NCI-H2196 (cell line): Measurements from ENCODE around the gene MEF2D.

Experiments
- DNase-seq: peaks from one replicate; lab custom pipeline; 2025; ENCODE audit not compliant: unreplicated experiment; lab: John Stamatoyannopoulos, UW

The MEF2D gene

GRCh38 chr1:156448134-156448967 lies 52.2 kb downstream of the MEF2D start:
- DNase-seq, result no peak

- peak; percentile 88 for DNase-seq
These were observed 54.7 kb downstream of the MEF2D start for GRCh38 chr1:156445789-156446263.

DNA sequence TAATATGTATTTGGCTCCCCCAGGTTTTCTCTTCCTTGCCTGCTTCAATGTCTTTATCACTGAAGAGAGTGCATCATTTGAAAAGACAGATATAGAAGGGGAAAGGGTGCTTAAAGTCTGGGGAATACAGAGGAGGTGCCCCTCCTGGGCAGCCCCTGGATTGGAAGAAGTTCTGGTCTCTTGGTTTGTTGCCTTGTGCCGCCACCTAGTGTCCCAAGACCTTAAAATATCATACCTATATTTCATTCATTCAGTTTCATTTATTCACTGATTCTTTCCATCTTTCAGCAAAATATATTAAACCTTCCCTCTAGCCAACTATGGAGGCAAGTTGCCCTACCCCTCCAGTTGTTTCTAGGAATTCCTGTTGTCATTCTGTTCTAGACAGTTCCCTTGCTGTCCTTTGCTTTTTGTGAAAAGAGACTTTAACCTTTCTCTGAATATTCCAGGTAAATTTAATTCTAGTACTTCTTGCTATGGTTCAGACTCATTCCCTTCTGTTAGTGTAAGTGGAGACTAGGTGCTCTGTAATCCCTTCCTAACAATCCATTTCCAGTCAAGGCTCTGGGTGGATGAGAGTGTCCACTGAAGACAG lies 56.1 kb downstream of the MEF2D start:
- peak; percentile 9 for DNase-seq

GRCh38 chr1:156443286-156443685 lies 57.3 kb downstream of the MEF2D start:
- no peak for DNase-seq

DNA sequence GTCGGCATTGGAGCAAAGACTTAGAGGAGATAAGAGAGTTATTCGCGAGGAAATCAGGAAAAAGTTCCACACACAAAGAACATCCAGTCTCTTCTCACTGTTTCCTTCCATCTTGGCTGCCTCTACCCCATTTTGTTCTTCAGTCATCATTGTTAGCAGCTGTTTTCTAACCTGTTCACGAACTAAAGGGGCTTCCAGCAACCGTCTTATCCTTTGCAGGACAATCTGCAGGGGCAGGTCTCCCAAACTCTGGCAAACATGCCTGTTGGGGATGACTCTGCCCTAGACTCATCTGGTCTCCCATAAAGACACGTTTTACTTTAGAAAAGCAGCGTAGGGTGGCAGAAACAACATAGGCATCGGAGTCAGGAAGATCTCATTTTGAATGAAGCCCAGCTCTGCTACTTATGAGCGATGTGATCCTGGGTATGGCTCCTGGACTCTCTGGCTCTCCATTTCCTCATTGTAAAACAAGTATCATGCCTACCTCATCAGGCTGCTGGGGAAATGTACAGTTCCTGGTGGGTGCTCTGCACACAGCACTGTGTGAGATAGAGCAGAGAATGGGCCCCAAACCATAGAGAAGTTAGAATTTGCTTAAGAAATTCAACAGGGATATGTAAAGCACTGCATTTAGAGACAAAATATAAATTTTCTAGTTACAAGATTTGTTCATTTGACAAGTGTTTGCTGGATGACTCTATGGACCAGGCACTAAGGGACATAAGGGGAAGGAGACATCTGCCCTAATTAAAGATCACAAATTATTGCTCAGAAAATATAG lies 59.7 kb downstream of the MEF2D start:
- no peak for DNase-seq

DNA sequence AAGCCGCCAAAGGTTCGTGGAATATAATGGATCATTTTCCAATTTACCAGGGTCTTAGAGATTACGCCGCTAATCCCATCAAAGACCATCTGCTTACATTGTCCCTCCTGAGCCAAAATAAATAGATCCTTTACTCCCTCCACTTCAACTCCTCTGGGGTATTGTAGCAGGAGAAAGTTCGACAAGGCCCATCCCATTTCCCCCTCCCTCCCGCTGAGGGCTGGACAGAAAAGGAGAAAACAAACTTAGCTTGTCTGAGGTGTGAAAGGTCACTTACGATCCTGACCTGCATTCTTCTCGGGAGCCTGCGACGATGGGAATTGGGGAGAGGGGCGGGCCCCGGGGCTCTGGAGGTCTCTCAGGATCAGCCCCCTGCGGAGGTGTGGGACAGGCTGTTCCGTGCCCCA lies 60.8 kb downstream of the MEF2D start:
- no peak for DNase-seq

- no peak for DNase-seq
These were observed 61.4 kb downstream of the MEF2D start for GRCh38 chr1:156439036-156439776.

DNA sequence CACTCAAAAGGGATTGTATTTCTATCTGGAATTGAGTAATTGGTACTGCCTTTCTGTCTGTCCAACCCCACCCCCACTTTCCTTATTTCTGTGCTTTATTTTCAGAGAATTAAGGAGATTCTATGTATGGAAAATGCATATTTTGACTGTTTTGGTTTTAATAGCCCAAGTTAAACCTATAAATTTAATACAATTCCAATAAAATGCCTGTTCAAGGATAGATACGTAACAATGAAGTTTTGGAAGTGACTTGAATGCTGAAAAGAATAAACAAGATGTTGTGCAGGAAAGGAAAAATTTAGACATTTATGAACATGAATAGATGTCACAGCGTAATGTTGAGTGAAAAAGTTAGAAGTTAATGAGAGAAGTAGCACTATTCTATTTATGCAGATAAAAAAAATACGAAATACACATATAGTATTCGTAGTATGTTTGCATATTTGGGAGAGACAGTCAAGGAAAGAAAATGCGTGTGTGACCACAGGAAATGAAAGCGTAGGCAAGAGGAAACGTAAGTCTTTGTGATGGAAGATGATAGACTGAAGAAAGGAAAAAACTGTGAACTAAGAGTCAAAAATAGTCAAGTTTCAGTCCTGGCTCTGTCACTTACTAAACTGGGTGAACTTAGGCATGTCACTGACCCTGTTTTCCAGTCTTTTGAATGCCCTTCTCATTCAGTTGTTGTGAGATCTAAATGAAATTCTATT lies 62.1 kb downstream of the MEF2D start:
- no peak for DNase-seq

- DNase-seq, result no peak
These were observed 63.3 kb downstream of the MEF2D start for GRCh38 chr1:156437037-156437867.

DNA sequence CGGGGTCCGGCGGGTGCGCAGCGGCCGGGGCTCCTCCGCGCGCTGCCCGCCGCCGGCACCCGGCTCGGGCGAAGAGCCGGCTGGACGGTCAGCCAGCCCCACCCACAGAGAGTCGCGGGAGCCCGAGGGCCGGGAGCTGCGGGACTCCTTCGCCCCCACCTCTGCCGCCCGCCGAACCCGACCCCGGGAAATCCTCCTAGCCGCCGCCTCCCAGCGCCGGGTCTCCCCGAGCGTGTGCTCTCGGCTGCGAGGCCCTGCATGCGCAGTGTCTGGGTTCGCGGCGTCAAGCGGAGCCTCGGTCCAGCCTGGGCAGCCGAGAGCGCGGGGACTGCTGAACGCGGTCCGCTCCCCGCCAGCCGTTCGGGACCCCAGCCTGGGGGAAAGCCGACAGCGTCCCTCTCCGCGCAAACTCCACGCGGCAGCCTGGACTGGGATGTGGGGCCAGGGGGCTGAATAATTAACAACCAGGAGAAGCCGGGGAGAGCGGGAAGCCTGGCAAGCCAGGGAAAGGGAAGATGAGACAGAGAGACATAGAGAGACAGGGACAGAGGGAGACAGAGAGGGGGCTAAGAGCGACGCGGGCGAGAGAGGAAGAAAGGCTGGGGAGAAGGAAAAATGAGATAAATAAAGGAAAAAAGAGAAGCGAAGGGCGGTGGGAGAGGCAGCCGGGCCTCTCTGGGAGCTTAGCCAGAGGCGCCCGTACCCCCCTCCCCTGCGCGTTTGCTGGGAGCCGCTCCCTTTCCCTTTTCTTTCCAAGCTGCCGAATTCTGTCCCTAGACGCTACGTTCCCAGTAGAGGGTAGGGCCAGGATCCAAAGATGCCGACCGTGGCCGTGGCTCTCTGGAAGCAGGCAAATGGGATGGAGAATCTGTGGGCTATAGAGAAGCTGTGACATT lies 64.2 kb downstream of the MEF2D start:
- DNase-seq, result no peak

DNA sequence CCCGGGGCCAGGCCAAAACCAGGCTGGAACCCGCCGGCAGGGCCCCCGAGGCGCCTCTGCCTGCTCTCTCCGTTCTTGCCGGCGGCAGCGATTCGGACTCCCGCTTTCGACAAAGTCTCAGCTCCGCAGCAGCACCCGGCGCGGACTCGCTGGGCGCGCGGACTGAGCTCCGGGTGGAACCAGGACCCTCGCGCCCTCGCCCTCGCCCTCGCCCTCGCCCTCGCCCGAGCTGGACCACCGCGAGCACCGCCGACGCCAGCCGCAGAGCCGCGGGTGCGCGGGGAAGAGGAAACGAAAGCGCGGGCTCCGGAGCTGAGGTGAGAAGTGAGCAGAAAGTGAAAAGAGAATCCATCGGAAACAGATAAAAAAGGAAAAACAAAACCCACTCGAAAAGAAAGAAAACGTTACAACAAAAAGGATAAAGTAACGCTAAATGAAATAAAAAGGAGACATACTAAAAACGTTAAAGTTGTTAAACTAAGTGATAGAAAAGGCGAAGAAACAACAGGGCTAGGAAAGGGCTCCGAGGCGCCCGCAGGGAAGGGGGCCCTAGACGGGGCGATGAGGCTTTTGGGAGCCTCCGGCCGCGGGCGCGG lies 64.9 kb downstream of the MEF2D start:
- no peak for DNase-seq

DNA sequence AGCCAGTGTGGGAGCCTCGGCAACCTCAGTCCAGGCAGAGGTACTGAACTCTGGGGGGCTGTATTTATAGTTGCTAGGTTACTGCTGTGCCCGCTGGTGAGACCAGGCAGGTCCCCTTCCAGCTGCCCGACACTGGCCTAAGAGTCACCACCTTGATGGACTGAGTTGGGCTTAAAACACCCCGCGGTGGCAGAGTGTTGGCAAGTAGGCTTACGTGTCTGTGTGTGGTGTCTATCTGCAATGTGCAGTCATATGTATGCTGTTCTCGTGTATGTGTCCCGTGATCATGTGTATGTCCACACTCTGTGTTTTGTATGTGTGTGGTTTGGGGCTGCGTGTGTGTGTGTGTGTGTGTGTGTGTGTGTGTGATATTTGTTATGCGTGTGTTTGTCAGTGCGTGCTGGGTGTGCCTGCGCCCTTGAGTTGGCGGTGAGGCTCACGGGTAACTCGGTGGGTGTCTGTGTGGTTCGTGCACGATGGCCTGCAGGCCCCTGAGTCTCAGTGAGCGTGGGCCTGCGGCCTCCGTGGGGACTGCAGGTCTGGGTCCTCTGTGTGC lies 65.5 kb downstream of the MEF2D start:
- no peak for DNase-seq

- DNase-seq, result no peak
These were observed 67.0 kb downstream of the MEF2D start for GRCh38 chr1:156433602-156434001.

GRCh38 chr1:156433032-156433431 lies 67.5 kb downstream of the MEF2D start:
- no peak for DNase-seq

- DNase-seq, result no peak
These were observed 67.9 kb downstream of the MEF2D start for GRCh38 chr1:156432669-156433018.

DNA sequence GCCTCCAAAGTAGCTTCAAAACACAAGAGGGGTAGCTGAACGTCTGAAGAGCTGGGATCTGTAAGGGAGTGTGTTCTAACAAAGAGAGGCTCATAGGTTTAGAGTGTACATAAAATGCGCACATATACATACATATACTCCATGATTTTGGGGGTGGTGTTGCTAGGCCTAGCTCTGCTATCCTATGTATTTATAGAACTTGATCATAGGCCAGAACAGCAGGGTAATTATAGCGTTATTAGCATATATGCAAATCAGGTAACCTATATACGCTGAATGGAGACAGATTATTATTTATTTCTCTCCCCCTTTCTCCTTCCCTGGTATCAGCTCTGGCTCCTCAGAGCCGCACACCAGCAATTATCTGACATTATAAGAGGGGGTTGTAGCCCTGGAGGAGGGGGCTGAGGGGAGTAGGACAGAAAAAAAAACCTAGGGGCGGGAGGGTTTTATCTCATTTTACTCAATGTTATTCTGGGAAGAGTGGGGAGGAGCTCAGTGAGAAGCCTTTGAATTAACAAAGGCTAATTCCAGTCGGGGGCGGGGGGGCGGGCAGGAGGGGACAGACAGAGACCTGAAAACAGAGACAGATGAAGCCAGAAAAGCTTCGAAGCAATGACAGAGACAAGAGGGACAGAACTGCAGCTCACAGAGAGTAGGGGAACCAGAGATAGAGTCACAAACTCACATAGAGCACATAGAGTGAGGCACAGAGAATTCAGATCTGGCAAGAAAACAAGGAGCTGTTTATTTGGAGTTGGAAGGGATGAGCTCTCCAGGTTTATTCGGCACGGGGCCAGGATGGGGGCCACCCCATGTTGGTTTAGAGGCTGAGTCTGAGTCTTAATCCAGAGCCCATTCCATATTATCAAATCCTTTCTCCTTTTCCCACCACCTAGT lies 68.6 kb downstream of the MEF2D start:
- DNase-seq, result no peak

- DNase-seq, result no peak
These were observed 69.2 kb downstream of the MEF2D start for GRCh38 chr1:156431366-156431765.
